SU-DHL-6 (cell line): ENCODE results near the gene ZNF215.
"Not testable (repeated sequence)": the region's sequence is repeated elsewhere in the genome, so short reads cannot be mapped to it uniquely, and the experiment has no call there.

Source experiments
- H2AFZ ChIP-seq: fragments of 200-600 bp; sonication (generic); 2 replicates; pipeline ENCODE4 v1.6.1; 2014; ENCODE audit warnings: low read depth, mild to moderate bottlenecking, moderate library complexity, mixed read lengths, antibody characterized with exemption, low read length; ENCODE audit not compliant: severe bottlenecking
- H3F3A ChIP-seq: fragments of 200-600 bp; shearing (Covaris generic); 2 replicates; pipeline ENCODE4 v1.6.0; 2016; ENCODE audit warnings: antibody characterized with exemption, mild to moderate bottlenecking; ENCODE audit not compliant: insufficient read depth
- H3K27ac ChIP-seq: fragments of 200-600 bp; sonication (generic); 2 replicates; pipeline ENCODE4 v1.5.1; 2016; ENCODE audit warnings: low read depth, mild to moderate bottlenecking, low read length, moderate library complexity, mixed read lengths
- H3K27me3 ChIP-seq: fragments of 200-600 bp; sonication (generic), shearing (Covaris generic); 2 replicates; pipeline ENCODE4 v1.6.0; 2014; ENCODE audit warnings: mild to moderate bottlenecking, low read length
- H3K36me3 ChIP-seq: fragments of 200-600 bp; sonication (generic); 2 replicates; pipeline ENCODE4 v1.6.1; 2014; ENCODE audit warnings: mild to moderate bottlenecking, low read length, mixed read lengths
- H3K4me2 ChIP-seq: fragments of 300-600, 200-600 bp; shearing (Covaris generic), sonication (generic); 2 replicates; pipeline ENCODE4 v1.6.0; 2014; ENCODE audit warnings: low read length, low read depth, mild to moderate bottlenecking; ENCODE audit not compliant: poor library complexity, severe bottlenecking
- H3K4me3 ChIP-seq: fragments of 200-600 bp; sonication (generic); 2 replicates; pipeline ENCODE4 v1.5.1; 2014; ENCODE audit warnings: antibody characterized with exemption, low read length, mild to moderate bottlenecking, mixed read lengths; ENCODE audit not compliant: insufficient read depth, poor library complexity, severe bottlenecking
- H3K79me2 ChIP-seq: fragments of 200-600 bp; sonication (generic); 2 replicates; pipeline ENCODE4 v1.6.1; 2014; ENCODE audit warnings: mild to moderate bottlenecking, low read length, moderate library complexity; ENCODE audit not compliant: insufficient read depth
- H3K9ac ChIP-seq: fragments of 200-600 bp; sonication (generic); 2 replicates; pipeline ENCODE4 v1.7.0; 2014; ENCODE audit warnings: mild to moderate bottlenecking, low read length
- H3K9me2 ChIP-seq: fragments of 200-600 bp; sonication (generic); replicated peaks from 2 replicates; pipeline ENCODE4 v1.6.1; 2014; ENCODE audit warnings: low read length; ENCODE audit not compliant: insufficient read depth
- H3K9me3 ChIP-seq: fragments of 200-600 bp; sonication (generic); 2 replicates; pipeline ENCODE4 v1.6.1; 2014; ENCODE audit warnings: low read length, mixed read lengths; ENCODE audit not compliant: insufficient read depth
- H4K20me1 ChIP-seq: fragments of 200-600 bp; sonication (generic); 2 replicates; pipeline ENCODE4 v1.6.1; 2014; ENCODE audit warnings: low read depth, mild to moderate bottlenecking, antibody characterized with exemption, low read length, moderate library complexity, mixed read lengths
- EZH2phosphoT487 ChIP-seq: fragments of 200-600 bp; sonication (generic), shearing (Covaris generic); conservative IDR thresholded peaks from 2 replicates; pipeline ENCODE4 v1.6.1; 2018; ENCODE audit warnings: mild to moderate bottlenecking, antibody characterized with exemption, low read length, moderate library complexity, mixed read lengths
- TF ChIP-seq, protein P1 (sequence below): fragments of 200-600 bp; sonication (generic); IDR thresholded peaks from one replicate; pipeline ENCODE4 v1.5.1; 2017; ENCODE audit warnings: antibody characterized with exemption, mild to moderate bottlenecking, low read length, moderate library complexity; ENCODE audit not compliant: insufficient read depth, poor library complexity, severe bottlenecking

ZNF215 gene

DNA sequence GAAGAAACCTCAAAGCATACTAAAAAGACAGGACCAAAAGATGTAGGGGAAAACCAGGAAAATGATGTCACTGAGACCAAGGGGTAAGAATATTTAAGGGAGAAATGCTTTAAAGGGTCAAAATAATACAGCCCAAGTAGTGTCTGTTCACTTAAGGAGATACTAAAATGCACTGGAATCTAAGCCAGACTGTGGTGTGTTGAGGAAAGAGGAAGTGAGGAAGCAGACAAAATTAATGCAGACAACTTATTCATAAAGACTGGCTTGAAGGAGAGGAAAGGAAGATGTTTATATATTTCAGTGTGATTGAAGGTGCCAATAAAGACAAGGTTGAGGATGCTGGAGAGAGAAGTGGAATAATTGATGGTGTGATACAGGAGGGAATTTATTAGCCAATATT, 15.7 kb downstream of the ZNF215 start:
- H3K36me3 ChIP-seq: no peaks in the 10 kb centered on the region
- H3K9me3 ChIP-seq: no peaks in the 10 kb centered on the region
- H3K79me2 ChIP-seq: no peaks in the 10 kb centered on the region
- H3K27me3 ChIP-seq: no peaks in the 10 kb centered on the region
- H3F3A ChIP-seq: no peaks in the 10 kb centered on the region
- no peaks in the 10 kb centered on the region for H3K9me2 ChIP-seq
- H3K27ac ChIP-seq: no peak overlapping the region
- no peak overlapping the region for H3K9ac ChIP-seq
- H4K20me1 ChIP-seq: no peaks in the 10 kb centered on the region
- H3K4me2 ChIP-seq: no peak overlapping the region
- no peak overlapping the region for H2AFZ ChIP-seq
- H3K4me3 ChIP-seq: no peak overlapping the region
- TF ChIP-seq, protein P1, sequence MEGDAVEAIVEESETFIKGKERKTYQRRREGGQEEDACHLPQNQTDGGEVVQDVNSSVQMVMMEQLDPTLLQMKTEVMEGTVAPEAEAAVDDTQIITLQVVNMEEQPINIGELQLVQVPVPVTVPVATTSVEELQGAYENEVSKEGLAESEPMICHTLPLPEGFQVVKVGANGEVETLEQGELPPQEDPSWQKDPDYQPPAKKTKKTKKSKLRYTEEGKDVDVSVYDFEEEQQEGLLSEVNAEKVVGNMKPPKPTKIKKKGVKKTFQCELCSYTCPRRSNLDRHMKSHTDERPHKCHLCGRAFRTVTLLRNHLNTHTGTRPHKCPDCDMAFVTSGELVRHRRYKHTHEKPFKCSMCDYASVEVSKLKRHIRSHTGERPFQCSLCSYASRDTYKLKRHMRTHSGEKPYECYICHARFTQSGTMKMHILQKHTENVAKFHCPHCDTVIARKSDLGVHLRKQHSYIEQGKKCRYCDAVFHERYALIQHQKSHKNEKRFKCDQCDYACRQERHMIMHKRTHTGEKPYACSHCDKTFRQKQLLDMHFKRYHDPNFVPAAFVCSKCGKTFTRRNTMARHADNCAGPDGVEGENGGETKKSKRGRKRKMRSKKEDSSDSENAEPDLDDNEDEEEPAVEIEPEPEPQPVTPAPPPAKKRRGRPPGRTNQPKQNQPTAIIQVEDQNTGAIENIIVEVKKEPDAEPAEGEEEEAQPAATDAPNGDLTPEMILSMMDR: no peak
- no peak for TF ChIP-seq EZH2phosphoT487

DNA sequence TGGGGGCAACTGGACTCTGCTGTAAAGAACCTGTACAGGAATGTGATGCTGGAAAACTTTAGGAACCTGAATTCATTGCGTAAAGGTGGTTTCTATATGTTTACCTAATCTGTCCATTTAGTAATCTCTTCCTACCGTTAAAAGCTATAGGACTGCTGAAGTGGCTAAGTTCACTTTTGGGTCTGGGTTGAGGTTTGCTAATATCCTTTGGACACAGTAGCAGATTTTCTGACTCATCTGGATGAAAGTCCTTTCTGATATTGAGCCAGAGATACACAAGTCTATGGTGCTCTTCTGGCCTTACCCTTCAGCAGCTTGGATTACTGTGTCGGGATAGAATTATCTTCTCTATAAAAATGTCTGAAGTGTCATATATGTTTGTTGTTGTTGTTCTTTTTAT, 16.9 kb downstream of the ZNF215 start:
- H3K36me3 ChIP-seq: no peaks in the 10 kb centered on the region; the same call in 1 of the 2 replicates
- no peaks in the 10 kb centered on the region for H3F3A ChIP-seq
- 0 out of 2 replicates have a peak, but pooled peaks cover 2% of the 10 kb centered on the region for H3K9me2 ChIP-seq
- H3K4me2 ChIP-seq: no peak overlapping the region
- H3K4me3 ChIP-seq: no peak overlapping the region
- H3K79me2 ChIP-seq: no peaks in the 10 kb centered on the region
- H3K9ac ChIP-seq: no peak overlapping the region
- H3K27me3 ChIP-seq: no peaks in the 10 kb centered on the region
- H3K27ac ChIP-seq: no peak overlapping the region
- H4K20me1 ChIP-seq: no peaks in the 10 kb centered on the region
- H3K9me3 ChIP-seq: no peaks in the 10 kb centered on the region
- no peak for TF ChIP-seq EZH2phosphoT487
- TF ChIP-seq, protein P1: no peak
- no peak overlapping the region for H2AFZ ChIP-seq

DNA sequence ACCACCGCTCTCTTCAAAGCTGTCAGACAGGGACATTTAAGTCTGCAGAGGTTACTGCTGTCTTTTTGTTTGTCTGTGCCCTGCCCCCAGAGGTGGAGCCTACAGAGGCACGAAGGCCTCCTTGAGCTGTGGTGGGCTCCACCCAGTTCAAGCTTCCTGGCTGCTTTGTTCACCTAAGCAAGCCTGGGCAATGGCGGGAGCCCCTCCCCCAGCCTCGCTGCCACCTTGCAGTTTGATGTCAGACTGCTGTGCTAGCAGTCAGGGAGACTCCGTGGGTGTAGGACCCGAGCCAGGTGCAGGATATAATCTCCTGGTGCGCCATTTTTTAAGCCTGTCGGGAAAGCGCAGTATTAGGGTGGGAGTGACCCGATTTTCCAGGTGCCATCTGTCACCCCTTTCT, 28.0 kb downstream of the ZNF215 start:
- H3K9me3 ChIP-seq, H3K9me2 ChIP-seq: not testable (repeated sequence)

DNA sequence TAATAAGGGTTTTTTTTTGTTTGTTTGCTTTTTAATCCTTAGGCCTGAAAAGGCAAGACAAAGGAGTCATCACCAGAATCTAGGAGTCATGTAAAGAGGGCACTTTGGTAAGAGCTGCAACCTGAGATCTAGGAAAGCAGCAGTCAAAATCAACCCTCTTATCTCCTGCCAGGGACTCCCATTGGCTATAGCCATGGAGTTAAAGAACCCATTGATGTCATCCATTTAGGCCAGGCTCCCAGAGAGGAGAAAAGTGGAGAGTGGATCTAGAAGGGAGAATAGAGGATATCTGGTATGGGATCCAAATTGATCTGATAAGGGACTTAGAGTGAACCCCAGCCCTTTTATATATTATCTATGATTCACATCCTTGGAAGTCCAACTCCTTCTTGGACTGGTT, 35.9 kb downstream of the ZNF215 start:
- Histone ChIP-seq H3K9me2 (no peaks in the 10 kb centered on the region), H3K27me3 (no peaks in the 10 kb centered on the region), H3K79me2 (no peaks in the 10 kb centered on the region), H3K9ac (no peak overlapping the region), H3K36me3 (no peaks in the 10 kb centered on the region), H3F3A (no peaks in the 10 kb centered on the region), H3K27ac (no peak overlapping the region), H3K9me3 (no peaks in the 10 kb centered on the region), H3K4me2 (no peak overlapping the region), H3K4me3 (no peak overlapping the region), H2AFZ (no peak overlapping the region), H4K20me1 (no peaks in the 10 kb centered on the region)
- TF ChIP-seq, protein P1: no peak
- no peak for TF ChIP-seq EZH2phosphoT487

More for the DNA sequence above, 28.0 kb downstream of the ZNF215 start:
- H2AFZ ChIP-seq, H4K20me1 ChIP-seq, H3K79me2 ChIP-seq, H3K27ac ChIP-seq, H3K4me2 ChIP-seq, H3F3A ChIP-seq, H3K36me3 ChIP-seq, H3K27me3 ChIP-seq, H3K9ac ChIP-seq, H3K4me3 ChIP-seq: not testable (repeated sequence)
